Left lung (tissue), 10 donors: Measurements from ENCODE around the gene MARCHF3. TPM values are rescaled to one million over a fixed set of nuclear protein-coding genes. Genes with fewer than 3 reads are reported as not detected.
"Not testable (repeated sequence)": the region's sequence is repeated elsewhere in the genome, so short reads cannot be mapped to it uniquely, and the experiment has no call there.

Source experiments
- ATAC-seq: fragments of 200-7000 bp; cut with Tn5 transposase; one replicate; pipeline ENCODE4 v1.9.1; 2020; ENCODE audit warnings: moderate library complexity
- DNase-seq, 4 donors: peaks; one replicate each; pipeline ENCODE4 v3.0.0-alpha.2; 2013 to 2020
- H3K27ac ChIP-seq, 2 donors: fragments of 200-600 bp; sonication (generic) in 1 of 2; one replicate each; pipeline versions ENCODE4 v1.5.0 to v1.8.0; 2020 to 2021
- H3K27me3 ChIP-seq, 2 donors: fragments of 200-600 bp; sonication (generic) in 1 of 2; one replicate each; pipeline versions ENCODE4 v1.5.0 to v1.8.0; 2020 to 2021
- H3K36me3 ChIP-seq, 2 donors: fragments of 200-600 bp; sonication (generic) in 1 of 2; one replicate each; pipeline versions ENCODE4 v1.5.0 to v1.8.0; 2020 to 2021
- H3K4me1 ChIP-seq, 2 donors: fragments of 200-600 bp; one replicate each; pipeline ENCODE4 v1.8.0; 2021
- H3K4me3 ChIP-seq, 2 donors: fragments of 200-600 bp; sonication (generic) in 1 of 2; one replicate each; pipeline versions ENCODE4 v1.5.0 to v1.8.0; 2020 to 2021; ENCODE audit warnings: mild to moderate bottlenecking in 1 of 2
- H3K9me3 ChIP-seq, 2 donors: fragments of 200-600 bp; sonication (generic) in 1 of 2; one replicate each; pipeline versions ENCODE4 v1.5.0 to v1.8.0; 2020 to 2021
- CTCF ChIP-seq, 2 donors: fragments of 200-600 bp; sonication (generic) in 1 of 2; IDR thresholded peaks; one replicate each; pipeline versions ENCODE4 v1.5.0 to v1.8.0; 2021; ENCODE audit warnings: antibody characterized with exemption in 2 of 2
- intact Hi-C, 2 donors: fragments of 100-400 bp; cut with DNase I; formaldehyde crosslinking; loops; one replicate each; pipeline versions ENCODE4 v1.11.2 to v1.14.2; 2022
- polyA plus RNA-seq, 6 donors: library from polyadenylated mRNA; unstranded; fragments of 120-200 nt; gene quantifications; one replicate each; pipeline ENCODE4 v1.2.1, GENCODE V29; 2013; ENCODE audit not compliant: insufficient read length in 6 of 6
- total RNA-seq, 2 donors: library from RNA; stranded (reverse); fragmentation: NEBNext Ultra II Directional; extraction: Animal tissue kit (Norgen Biotek cat#: 25700); gene quantifications; one replicate each; pipeline ENCODE4 v1.2.1, GENCODE V29; 2021
- donor health status: DM: no; HTN: yes; CAD: no.
- donor health status: DM: no; HTN: no; CAD: no.

Gene MARCHF3
- total and polyA plus RNA-seq, 8 donors = 3.4 to 8.7 (median 5.5) TPM

GRCh38 chr5:127010362-127010761 lies 20.0 kb downstream of the MARCHF3 start:
- TF ChIP-seq CTCF (IDR thresholded peaks at IDR 0.05) = no peak
- H3K9me3 ChIP-seq = no peaks in the 10 kb centered on the region
- no peak overlapping the region for H3K4me3 ChIP-seq
- H3K27me3 ChIP-seq = no peaks in the 10 kb centered on the region
- intact Hi-C loops = no loop called here
- H3K4me1 ChIP-seq = peaks cover 0 to 11% of the 10 kb centered on the region in 2 donors
- DNase-seq = no peak
- no peaks in the 10 kb centered on the region for H3K36me3 ChIP-seq
- no peak for ATAC-seq
- H3K27ac ChIP-seq = no peak overlapping the region

GRCh38 chr5:127009784-127010183 lies 20.6 kb downstream of the MARCHF3 start:
- Histone ChIP-seq H3K4me3 (no peak overlapping the region), H3K4me1 (peaks cover 0 to 11% of the 10 kb centered on the region in 2 donors), H3K36me3 (no peaks in the 10 kb centered on the region), H3K27me3 (no peaks in the 10 kb centered on the region), H3K9me3 (no peaks in the 10 kb centered on the region), H3K27ac (no peak overlapping the region)
- TF ChIP-seq CTCF (IDR thresholded peaks at IDR 0.05) = no peak
- intact Hi-C loops = no loop called here
- ATAC-seq (no peak), DNase-seq (no peak)

GRCh38 chr5:127008300-127008975 lies 21.9 kb downstream of the MARCHF3 start:
- ATAC-seq (no peak), DNase-seq (no peak)
- no peaks in the 10 kb centered on the region for H3K36me3 ChIP-seq
- H3K9me3 ChIP-seq = no peaks in the 10 kb centered on the region
- H3K27ac ChIP-seq = no peak overlapping the region
- intact Hi-C loops = no loop called here
- no peak for TF ChIP-seq CTCF (IDR thresholded peaks at IDR 0.05)
- no peaks in the 10 kb centered on the region for H3K27me3 ChIP-seq
- no peak overlapping the region for H3K4me3 ChIP-seq
- H3K4me1 ChIP-seq = peaks cover 0 to 7% of the 10 kb centered on the region in 2 donors

- Histone ChIP-seq H3K27me3 (no peaks in the 10 kb centered on the region), H3K4me1 (peaks cover 0 to 3% of the 10 kb centered on the region in 2 donors), H3K36me3 (no peaks in the 10 kb centered on the region), H3K4me3 (no peak overlapping the region), H3K27ac (no peak overlapping the region), H3K9me3 (no peaks in the 10 kb centered on the region)
- no peak for TF ChIP-seq CTCF (IDR thresholded peaks at IDR 0.05)
- intact Hi-C loops = no loop called here
- DNase-seq = no peak
- ATAC-seq = no peak
Measured at GRCh38 chr5:127007522-127007921, 22.8 kb downstream of the MARCHF3 start.

- Histone ChIP-seq H3K4me1 (no peaks in the 10 kb centered on the region), H3K27ac (no peak overlapping the region), H3K4me3 (no peak overlapping the region), H3K9me3 (no peaks in the 10 kb centered on the region), H3K36me3 (no peaks in the 10 kb centered on the region), H3K27me3 (no peaks in the 10 kb centered on the region)
- ATAC-seq (no peak), DNase-seq (no peak)
- intact Hi-C loops = no loop called here
- no peak for TF ChIP-seq CTCF (IDR thresholded peaks at IDR 0.05)
Measured at GRCh38 chr5:127006744-127007143, 23.6 kb downstream of the MARCHF3 start.

GRCh38 chr5:127005282-127005681 lies 25.1 kb downstream of the MARCHF3 start:
- intact Hi-C loops, H3K27me3 ChIP-seq, H3K27ac ChIP-seq, ATAC-seq, H3K36me3 ChIP-seq, DNase-seq, H3K9me3 ChIP-seq, H3K4me3 ChIP-seq, H3K4me1 ChIP-seq: not testable (repeated sequence)
